Neural cell (in vitro differentiated cells): Measurements from ENCODE around the gene SESN1. TPM values are rescaled to one million over a fixed set of nuclear protein-coding genes. Genes with fewer than 3 reads are reported as not detected.

Experiments used
- H2AFZ ChIP-seq: fragments of 200-600, 300-800 bp; sonication (generic), shearing (Covaris generic); 2 replicates; pipeline ENCODE4 v1.6.0; 2014; ENCODE audit warnings: low read depth, mild to moderate bottlenecking, antibody characterized with exemption, low read length, moderate library complexity
- H3F3A ChIP-seq: fragments of 200-600 bp; shearing (Covaris generic); 2 replicates; pipeline ENCODE4 v1.6.1; 2016; ENCODE audit warnings: mild to moderate bottlenecking, moderate library complexity, mixed read lengths, antibody characterized with exemption, low read length; ENCODE audit not compliant: insufficient read depth, poor library complexity, severe bottlenecking
- H3K27ac ChIP-seq: fragments of 200-600, 300-800 bp; sonication (generic), shearing (Covaris generic); 2 replicates; pipeline ENCODE4 v1.5.1; 2014; ENCODE audit warnings: mild to moderate bottlenecking, low read length, moderate library complexity
- H3K27me3 ChIP-seq: fragments of 300-800, 200-600 bp; sonication (generic), shearing (Covaris generic); 2 replicates; pipeline ENCODE4 v1.6.0; 2014; ENCODE audit warnings: mild to moderate bottlenecking, low read depth, low read length, moderate library complexity; ENCODE audit not compliant: insufficient read depth
- H3K36me3 ChIP-seq: fragments of 300-800, 200-600 bp; sonication (generic), shearing (Covaris generic); 2 replicates; pipeline ENCODE4 v1.5.1; 2014; ENCODE audit warnings: mild to moderate bottlenecking, antibody characterized with exemption, low read length, moderate library complexity; ENCODE audit not compliant: insufficient read depth
- H3K4me2 ChIP-seq: fragments of 300-800, 200-600 bp; sonication (generic), shearing (Covaris generic); 2 replicates; pipeline ENCODE4 v1.6.0; 2014; ENCODE audit warnings: mild to moderate bottlenecking, low read length
- H3K4me3 ChIP-seq: fragments of 300-800, 200-600 bp; sonication (generic), shearing (Covaris generic); 2 replicates; pipeline ENCODE4 v1.5.1; 2014; ENCODE audit warnings: mild to moderate bottlenecking, low read length, moderate library complexity
- H3K79me2 ChIP-seq: fragments of 200-600 bp; shearing (Covaris generic); replicated peaks from 2 replicates; pipeline ENCODE4 v1.6.0; 2014; ENCODE audit warnings: mild to moderate bottlenecking, low read length, moderate library complexity; ENCODE audit not compliant: insufficient read depth
- H3K9ac ChIP-seq: fragments of 300-800, 200-600 bp; sonication (generic), shearing (Covaris generic); 2 replicates; pipeline ENCODE4 v1.6.1; 2016; ENCODE audit warnings: mild to moderate bottlenecking, low read length, mixed read lengths
- H3K9me2 ChIP-seq: fragments of 200-600 bp; shearing (Covaris generic); 2 replicates; pipeline ENCODE4 v1.6.1; 2016; ENCODE audit warnings: mild to moderate bottlenecking, low read length, mixed read lengths; ENCODE audit not compliant: insufficient read depth
- H3K9me3 ChIP-seq: fragments of 200-600, 300-800 bp; sonication (generic), shearing (Covaris generic); 2 replicates; pipeline ENCODE4 v1.6.1; 2016; ENCODE audit warnings: mild to moderate bottlenecking, mixed run types, low read length, moderate library complexity, mixed read lengths
- H4K20me1 ChIP-seq: fragments of 200-600 bp; shearing (Covaris generic); 2 replicates; pipeline ENCODE4 v1.6.1; 2016; ENCODE audit warnings: mild to moderate bottlenecking, mixed run types; ENCODE audit not compliant: insufficient read depth
- EP300 ChIP-seq: fragments of 450-650 bp; conservative IDR thresholded peaks from 2 replicates; pipeline ENCODE4 v1.6.1; 2014; ENCODE audit warnings: antibody characterized with exemption, mild to moderate bottlenecking, moderate library complexity; ENCODE audit not compliant: poor library complexity, severe bottlenecking
- EZH2 ChIP-seq: fragments of 200-600, 300-800 bp; shearing (Covaris generic), sonication (generic); IDR thresholded peaks from 2 replicates; pipeline ENCODE4 v1.6.1; 2014; ENCODE audit warnings: antibody characterized with exemption, low read length, borderline replicate concordance, mild to moderate bottlenecking; ENCODE audit not compliant: insufficient read depth, poor library complexity, severe bottlenecking
- MXI1 ChIP-seq: fragments of 450-650 bp; conservative IDR thresholded peaks from 2 replicates; pipeline ENCODE4 v1.6.1; 2014; ENCODE audit warnings: antibody characterized with exemption, mild to moderate bottlenecking; ENCODE audit not compliant: poor library complexity, severe bottlenecking
- POLR2AphosphoS5 ChIP-seq: IDR thresholded peaks from 2 replicates; pipeline ENCODE4 v1.6.1; 2012
- RAD21 ChIP-seq: fragments of 450-650 bp; conservative IDR thresholded peaks from 2 replicates; pipeline ENCODE4 v1.6.1; 2014; ENCODE audit warnings: antibody characterized with exemption, mild to moderate bottlenecking, moderate library complexity
- SMC3 ChIP-seq: fragments of 450-650 bp; conservative IDR thresholded peaks from 2 replicates; pipeline ENCODE4 v1.6.1; 2014; ENCODE audit warnings: antibody characterized with exemption, mild to moderate bottlenecking, moderate library complexity; ENCODE audit not compliant: poor library complexity
- TAF1 ChIP-seq: IDR thresholded peaks from 2 replicates; pipeline ENCODE4 v1.6.1; 2012; ENCODE audit warnings: low read depth
- polyA plus RNA-seq: library from polyadenylated mRNA; depleted of rRNA; stranded (reverse); fragments of >200 nt; gene quantifications from 2 replicates; pipeline ENCODE4 v1.2.3, GENCODE V29; 2014
- TF ChIP-seq, protein P1 (sequence below): fragments of 450-650 bp; IDR thresholded peaks from 2 replicates; pipeline ENCODE4 v1.5.1; 2014; ENCODE audit warnings: antibody characterized with exemption, mild to moderate bottlenecking, moderate library complexity; ENCODE audit not compliant: poor library complexity, severe bottlenecking
- TF ChIP-seq, protein P2 (sequence below): IDR thresholded peaks from 2 replicates; pipeline ENCODE4 v1.6.1; 2012; ENCODE audit warnings: borderline replicate concordance

SESN1 gene
- polyA plus RNA-seq, 1 donor from 2014 or later: 46.4 TPM

DNA sequence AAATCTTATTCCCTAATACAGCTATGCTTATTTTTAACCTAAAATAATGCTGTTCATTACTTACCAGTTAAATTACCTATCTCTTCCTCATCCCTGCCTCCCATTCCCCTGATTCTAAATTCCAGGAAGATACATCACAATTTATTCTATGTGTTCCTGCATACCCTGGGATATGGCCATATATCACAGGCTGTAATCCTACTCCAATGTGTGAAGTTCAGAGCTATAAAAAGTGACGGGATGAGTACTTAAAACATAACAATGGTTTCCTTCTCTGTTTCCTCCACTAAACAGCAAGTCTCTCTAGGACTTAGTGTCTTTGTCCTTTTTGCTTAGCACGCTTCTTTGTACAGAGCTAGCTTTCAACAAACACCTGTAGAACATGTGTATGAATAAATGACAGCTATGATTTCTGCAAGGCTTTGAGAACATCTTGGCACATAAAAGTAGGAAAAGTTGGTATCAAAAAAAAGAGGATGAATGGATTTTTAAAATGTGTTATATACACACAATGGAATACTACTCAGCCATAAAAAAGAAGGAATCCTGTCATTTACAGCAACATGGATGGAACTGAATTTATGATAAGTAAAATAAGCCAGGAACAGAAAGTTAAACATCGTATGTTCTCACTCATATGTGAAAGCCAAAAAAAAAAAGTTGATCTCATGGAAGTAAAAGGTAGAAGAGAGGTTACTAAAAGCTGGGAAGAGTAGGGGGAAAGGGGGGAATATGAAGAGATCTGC lies 45.8 kb downstream of the SESN1 start:
- Histone ChIP-seq H3K9ac (no peak overlapping the region), H3K9me2 (no peaks in the 10 kb centered on the region), H4K20me1 (no peaks in the 10 kb centered on the region), H3K27me3 (no peaks in the 10 kb centered on the region), H3K79me2 (no peaks in the 10 kb centered on the region), H3K27ac (no peak overlapping the region), H3K9me3 (no peaks in the 10 kb centered on the region), H3K4me2 (no peak overlapping the region), H3K36me3 (no peaks in the 10 kb centered on the region), H3F3A (no peaks in the 10 kb centered on the region), H2AFZ (no peak overlapping the region), H3K4me3 (no peak overlapping the region)
- TF ChIP-seq EZH2 (no peak), SMC3 (no peak), RAD21 (no peak), EP300 (no peak), TAF1 (no peak), MXI1 (no peak), POLR2AphosphoS5 (no peak)
- TF ChIP-seq, protein P1, sequence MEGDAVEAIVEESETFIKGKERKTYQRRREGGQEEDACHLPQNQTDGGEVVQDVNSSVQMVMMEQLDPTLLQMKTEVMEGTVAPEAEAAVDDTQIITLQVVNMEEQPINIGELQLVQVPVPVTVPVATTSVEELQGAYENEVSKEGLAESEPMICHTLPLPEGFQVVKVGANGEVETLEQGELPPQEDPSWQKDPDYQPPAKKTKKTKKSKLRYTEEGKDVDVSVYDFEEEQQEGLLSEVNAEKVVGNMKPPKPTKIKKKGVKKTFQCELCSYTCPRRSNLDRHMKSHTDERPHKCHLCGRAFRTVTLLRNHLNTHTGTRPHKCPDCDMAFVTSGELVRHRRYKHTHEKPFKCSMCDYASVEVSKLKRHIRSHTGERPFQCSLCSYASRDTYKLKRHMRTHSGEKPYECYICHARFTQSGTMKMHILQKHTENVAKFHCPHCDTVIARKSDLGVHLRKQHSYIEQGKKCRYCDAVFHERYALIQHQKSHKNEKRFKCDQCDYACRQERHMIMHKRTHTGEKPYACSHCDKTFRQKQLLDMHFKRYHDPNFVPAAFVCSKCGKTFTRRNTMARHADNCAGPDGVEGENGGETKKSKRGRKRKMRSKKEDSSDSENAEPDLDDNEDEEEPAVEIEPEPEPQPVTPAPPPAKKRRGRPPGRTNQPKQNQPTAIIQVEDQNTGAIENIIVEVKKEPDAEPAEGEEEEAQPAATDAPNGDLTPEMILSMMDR: no peak
- TF ChIP-seq, protein P2, sequence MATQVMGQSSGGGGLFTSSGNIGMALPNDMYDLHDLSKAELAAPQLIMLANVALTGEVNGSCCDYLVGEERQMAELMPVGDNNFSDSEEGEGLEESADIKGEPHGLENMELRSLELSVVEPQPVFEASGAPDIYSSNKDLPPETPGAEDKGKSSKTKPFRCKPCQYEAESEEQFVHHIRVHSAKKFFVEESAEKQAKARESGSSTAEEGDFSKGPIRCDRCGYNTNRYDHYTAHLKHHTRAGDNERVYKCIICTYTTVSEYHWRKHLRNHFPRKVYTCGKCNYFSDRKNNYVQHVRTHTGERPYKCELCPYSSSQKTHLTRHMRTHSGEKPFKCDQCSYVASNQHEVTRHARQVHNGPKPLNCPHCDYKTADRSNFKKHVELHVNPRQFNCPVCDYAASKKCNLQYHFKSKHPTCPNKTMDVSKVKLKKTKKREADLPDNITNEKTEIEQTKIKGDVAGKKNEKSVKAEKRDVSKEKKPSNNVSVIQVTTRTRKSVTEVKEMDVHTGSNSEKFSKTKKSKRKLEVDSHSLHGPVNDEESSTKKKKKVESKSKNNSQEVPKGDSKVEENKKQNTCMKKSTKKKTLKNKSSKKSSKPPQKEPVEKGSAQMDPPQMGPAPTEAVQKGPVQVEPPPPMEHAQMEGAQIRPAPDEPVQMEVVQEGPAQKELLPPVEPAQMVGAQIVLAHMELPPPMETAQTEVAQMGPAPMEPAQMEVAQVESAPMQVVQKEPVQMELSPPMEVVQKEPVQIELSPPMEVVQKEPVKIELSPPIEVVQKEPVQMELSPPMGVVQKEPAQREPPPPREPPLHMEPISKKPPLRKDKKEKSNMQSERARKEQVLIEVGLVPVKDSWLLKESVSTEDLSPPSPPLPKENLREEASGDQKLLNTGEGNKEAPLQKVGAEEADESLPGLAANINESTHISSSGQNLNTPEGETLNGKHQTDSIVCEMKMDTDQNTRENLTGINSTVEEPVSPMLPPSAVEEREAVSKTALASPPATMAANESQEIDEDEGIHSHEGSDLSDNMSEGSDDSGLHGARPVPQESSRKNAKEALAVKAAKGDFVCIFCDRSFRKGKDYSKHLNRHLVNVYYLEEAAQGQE: no peak

DNA sequence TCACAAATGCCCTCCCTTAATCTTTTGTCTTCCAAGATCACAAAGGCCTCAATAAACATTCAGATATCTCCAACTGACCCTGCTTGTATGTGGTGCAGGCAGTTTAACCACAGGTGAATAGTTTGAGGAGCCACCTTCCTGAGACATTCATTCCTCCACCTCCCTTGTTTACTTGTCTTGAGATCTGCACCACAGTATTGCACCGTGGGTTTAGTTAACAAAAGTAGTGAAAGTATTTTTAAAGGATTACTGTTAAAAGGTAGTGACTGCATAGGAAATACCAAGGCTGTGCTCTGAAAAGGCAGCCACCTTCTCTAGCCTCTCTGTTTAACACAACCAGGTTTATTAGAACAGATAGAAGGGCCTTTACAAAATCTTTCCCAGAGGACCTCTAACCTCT lies 46.5 kb downstream of the SESN1 start:
- no peak overlapping the region for H2AFZ ChIP-seq
- no peak overlapping the region for H3K9ac ChIP-seq
- no peaks in the 10 kb centered on the region for H3K9me3 ChIP-seq
- no peaks in the 10 kb centered on the region for H3K27me3 ChIP-seq
- no peaks in the 10 kb centered on the region for H3K36me3 ChIP-seq
- no peak overlapping the region for H3K4me2 ChIP-seq
- TF ChIP-seq, protein P1: no peak
- TF ChIP-seq EP300: no peak
- no peak for TF ChIP-seq RAD21
- no peak for TF ChIP-seq EZH2
- no peak for TF ChIP-seq TAF1
- no peak for TF ChIP-seq POLR2AphosphoS5
- no peak for TF ChIP-seq SMC3
- TF ChIP-seq, protein P2: no peak
- no peak for TF ChIP-seq MXI1
- H3K79me2 ChIP-seq: peaks cover 4% of the 10 kb centered on the region
- H3K9me2 ChIP-seq: no peaks in the 10 kb centered on the region
- no peak overlapping the region for H3K27ac ChIP-seq
- H3F3A ChIP-seq: no peaks in the 10 kb centered on the region
- H3K4me3 ChIP-seq: no peak overlapping the region
- no peaks in the 10 kb centered on the region for H4K20me1 ChIP-seq
